ENCODE data around the gene TTN. TPM values are rescaled to one million over a fixed set of nuclear protein-coding genes. Genes with fewer than 3 reads are reported as not detected.

The TTN gene
- polyA plus RNA-seq, 1 experiment = not detected

- Histone ChIP-seq H3K4me3 (ENCODE audit: low read depth, low read length) (no peak overlapping the region), H3K36me3 (ENCODE audit: control insufficient read depth, insufficient read depth, low read length) (no peaks in the 10 kb centered on the region), H3K27me3 (ENCODE audit: control insufficient read depth, insufficient read depth, low read length) (no peaks in the 10 kb centered on the region; the same call in 1 of the 2 replicates)
- TF ChIP-seq CTCF (IDR thresholded peaks at IDR 0.05; ENCODE audit: insufficient read depth, low read depth, low read length) = no peak
- ChIA-PET CTCF (no interaction called here), POLR2A (no interaction called here)
- DNase-seq (ENCODE audit: low read depth) = no peak
Observed at GRCh38 chr2:178787934-178788333, 19.3 kb downstream of the TTN start.

GRCh38 chr2:178787155-178787554 is 20.1 kb downstream of the TTN start:
- H3K36me3 ChIP-seq (ENCODE audit: control insufficient read depth, insufficient read depth, low read length) = no peaks in the 10 kb centered on the region
- no peak overlapping the region for H3K4me3 ChIP-seq (ENCODE audit: low read depth, low read length)
- DNase-seq (ENCODE audit: low read depth) = no peak
- TF ChIP-seq CTCF (IDR thresholded peaks at IDR 0.05; ENCODE audit: insufficient read depth, low read depth, low read length) = no peak
- POLR2A ChIA-PET = no interaction called here
- CTCF ChIA-PET = interaction anchor here (1.1 kb wide), 1 partner anchor 24 kb away, joined by 3 read pairs; no protein-coding TSS in a partner anchor
- H3K27me3 ChIP-seq (ENCODE audit: control insufficient read depth, insufficient read depth, low read length) = no peaks in the 10 kb centered on the region; the same call in 1 of the 2 replicates

- no peak for TF ChIP-seq CTCF (IDR thresholded peaks at IDR 0.05; ENCODE audit: insufficient read depth, low read depth, low read length)
- Histone ChIP-seq H3K36me3 (ENCODE audit: control insufficient read depth, insufficient read depth, low read length) (no peaks in the 10 kb centered on the region), H3K4me3 (ENCODE audit: low read depth, low read length) (no peak overlapping the region), H3K27me3 (ENCODE audit: control insufficient read depth, insufficient read depth, low read length) (no peaks in the 10 kb centered on the region; the same call in 1 of the 2 replicates)
- ChIA-PET POLR2A (no interaction called here), CTCF (no interaction called here)
- DNase-seq (ENCODE audit: low read depth) = no peak
Observed at GRCh38 chr2:178783889-178784288, 23.3 kb downstream of the TTN start.

- Histone ChIP-seq H3K36me3 (ENCODE audit: control insufficient read depth, insufficient read depth, low read length) (no peaks in the 10 kb centered on the region), H3K4me3 (ENCODE audit: low read depth, low read length) (no peak overlapping the region), H3K27me3 (ENCODE audit: control insufficient read depth, insufficient read depth, low read length) (no peaks in the 10 kb centered on the region; the same call in 1 of the 2 replicates)
- no peak for DNase-seq (ENCODE audit: low read depth)
- POLR2A ChIA-PET = no interaction called here
- CTCF ChIA-PET = interaction anchor here (0.6 kb wide), 1 partner anchor 20 kb away, joined by 3 read pairs; no protein-coding TSS in a partner anchor
- no peak for TF ChIP-seq CTCF (IDR thresholded peaks at IDR 0.05; ENCODE audit: insufficient read depth, low read depth, low read length)
Observed at GRCh38 chr2:178782236-178782635, 25.0 kb downstream of the TTN start.

DNA sequence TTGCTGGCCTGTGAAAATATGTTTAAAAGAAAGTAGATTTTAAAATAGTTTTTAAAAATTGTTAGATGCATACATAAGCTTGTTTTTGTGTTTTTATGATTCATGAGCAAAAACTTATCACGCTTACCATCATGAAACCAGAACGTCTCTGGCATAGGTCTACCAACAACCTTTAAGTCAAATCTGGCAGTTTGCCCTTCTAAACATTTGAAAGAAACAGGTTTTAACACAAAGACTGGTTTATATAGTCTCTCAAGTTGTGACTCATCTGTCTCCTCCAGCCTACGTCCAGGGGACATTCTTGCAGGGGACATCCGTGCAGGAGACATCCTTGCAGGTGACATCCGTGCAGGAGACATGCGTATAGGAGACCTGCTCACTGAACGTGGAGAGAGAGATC is 29.6 kb downstream of the TTN start:
- Histone ChIP-seq H3K36me3 (ENCODE audit: control insufficient read depth, insufficient read depth, low read length) (no peaks in the 10 kb centered on the region), H3K27me3 (ENCODE audit: control insufficient read depth, insufficient read depth, low read length) (no peaks in the 10 kb centered on the region), H3K4me3 (ENCODE audit: low read depth, low read length) (no peak overlapping the region)
- ChIA-PET CTCF (no interaction called here), POLR2A (no interaction called here)
- no peak for DNase-seq (ENCODE audit: low read depth)
- TF ChIP-seq CTCF (IDR thresholded peaks at IDR 0.05; ENCODE audit: insufficient read depth, low read depth, low read length) = no peak

All from BJ (cell line).